ENCODE measurements around the gene STIM1. TPM values are rescaled to one million over a fixed set of nuclear protein-coding genes. Genes with fewer than 3 reads are reported as not detected.
"Not testable (repeated sequence)": the region's sequence is repeated elsewhere in the genome, so short reads cannot be mapped to it uniquely, and the experiment has no call there.

The STIM1 gene
- total RNA-seq, 1 donor from 2014 or later = 21.7 TPM

DNA sequence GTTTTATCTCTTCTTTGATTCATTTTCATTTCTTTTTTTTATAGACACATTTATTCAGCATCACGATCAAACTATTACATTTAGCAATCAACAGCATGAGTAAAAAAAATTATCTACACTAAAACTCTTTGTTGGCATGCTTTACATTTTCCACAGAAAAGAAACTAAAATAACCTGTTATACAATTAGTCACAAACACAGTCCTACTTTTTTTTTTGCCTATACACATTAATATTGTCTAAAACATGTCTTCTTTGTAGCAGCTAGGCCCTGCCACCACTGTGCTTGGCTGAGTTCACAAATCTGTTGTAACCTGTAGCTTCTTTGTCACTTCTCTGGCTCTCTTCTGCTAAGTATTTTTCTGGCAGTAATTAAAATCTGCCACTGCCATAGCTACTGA is 117.0 kb downstream of the STIM1 start:
- no peak for DNase-seq (ENCODE audit: low spot score)

DNA sequence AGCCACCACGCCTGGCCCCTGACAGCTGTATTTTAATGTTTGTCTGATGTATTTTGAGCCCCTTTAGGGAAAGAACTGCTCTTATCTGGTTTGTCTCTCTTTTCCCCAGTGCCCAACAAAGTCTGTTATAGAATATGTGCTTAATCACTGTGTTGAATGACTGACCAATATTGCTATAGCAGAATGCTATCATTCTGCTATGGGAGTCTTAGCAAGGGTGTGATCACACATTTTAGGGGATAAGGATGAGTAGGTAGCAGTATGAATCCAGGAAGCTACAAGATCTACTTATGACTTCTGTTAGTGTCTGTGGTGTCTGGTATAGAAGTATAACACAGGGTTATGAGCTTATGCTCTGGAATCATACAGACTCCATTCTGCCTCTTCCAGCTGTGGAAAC is 121.6 kb downstream of the STIM1 start:
- DNase-seq (ENCODE audit: low spot score) = no peak

DNA sequence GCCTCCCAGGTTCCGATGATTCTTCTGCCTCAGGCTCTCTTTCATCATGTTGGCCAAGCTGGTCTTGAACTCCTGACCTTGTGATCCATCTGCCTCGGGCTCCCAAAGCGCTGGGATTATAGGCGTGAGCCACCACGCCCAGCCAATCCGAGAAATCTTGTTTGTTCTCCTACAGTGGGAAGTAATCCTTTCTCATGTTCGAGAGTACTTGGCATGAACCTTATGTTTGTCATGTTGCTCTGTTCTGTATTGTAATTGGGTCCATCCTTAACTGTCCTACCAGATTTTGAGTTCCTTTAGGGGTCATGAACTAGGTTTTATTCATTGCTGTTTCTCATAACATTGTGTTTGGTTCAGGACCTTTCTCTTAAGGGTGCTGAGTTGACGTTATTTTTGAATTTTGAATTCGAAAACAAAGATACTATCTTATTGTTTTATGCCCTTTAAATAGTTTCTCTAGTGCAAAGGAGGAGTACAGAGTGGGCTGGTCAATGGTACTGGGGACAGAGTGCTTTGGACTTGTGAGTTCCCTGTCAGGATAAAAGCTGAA is 125.7 kb downstream of the STIM1 start:
- DNase-seq (ENCODE audit: low spot score) = no peak

DNA sequence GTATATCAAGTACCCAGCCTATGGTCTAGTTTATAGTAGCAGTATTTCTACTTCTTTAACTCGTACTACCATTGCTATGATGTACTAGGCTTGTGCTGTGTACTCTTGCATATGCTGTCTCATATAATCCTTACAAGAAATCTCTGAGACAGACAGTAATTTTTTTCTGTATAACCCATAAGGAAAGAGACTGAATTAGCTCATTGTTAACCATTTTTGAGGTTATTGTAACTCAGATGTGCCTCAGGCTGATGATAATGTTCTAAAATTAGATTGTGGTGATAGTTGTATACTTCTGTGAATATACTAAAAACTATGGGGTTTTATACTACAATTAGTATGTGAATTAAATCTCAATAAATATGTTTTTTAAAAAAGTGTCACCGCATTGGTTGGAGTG is 127.0 kb downstream of the STIM1 start:
- DNase-seq (ENCODE audit: low spot score) = no peak

DNA sequence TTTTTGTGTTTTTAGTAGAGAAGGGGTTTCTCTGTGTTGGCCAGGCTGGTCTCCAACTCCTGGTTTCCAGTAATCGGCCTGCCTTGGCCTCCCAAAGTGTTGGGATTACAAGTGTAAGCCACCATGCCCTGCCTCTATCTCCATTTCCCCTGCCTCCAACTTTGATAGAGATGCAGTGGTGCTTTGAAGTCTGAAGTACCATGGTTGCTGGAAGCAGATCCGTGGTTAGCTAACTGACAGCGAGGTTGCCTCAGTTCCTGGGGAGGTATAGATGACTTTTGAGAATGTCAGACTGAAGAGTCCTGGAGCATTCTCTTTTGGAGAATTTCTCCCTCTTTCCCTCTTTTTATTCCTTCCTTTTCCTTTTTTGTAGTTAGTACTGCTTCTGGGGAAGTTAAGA is 127.6 kb downstream of the STIM1 start:
- DNase-seq (ENCODE audit: low spot score) = no peak

DNA sequence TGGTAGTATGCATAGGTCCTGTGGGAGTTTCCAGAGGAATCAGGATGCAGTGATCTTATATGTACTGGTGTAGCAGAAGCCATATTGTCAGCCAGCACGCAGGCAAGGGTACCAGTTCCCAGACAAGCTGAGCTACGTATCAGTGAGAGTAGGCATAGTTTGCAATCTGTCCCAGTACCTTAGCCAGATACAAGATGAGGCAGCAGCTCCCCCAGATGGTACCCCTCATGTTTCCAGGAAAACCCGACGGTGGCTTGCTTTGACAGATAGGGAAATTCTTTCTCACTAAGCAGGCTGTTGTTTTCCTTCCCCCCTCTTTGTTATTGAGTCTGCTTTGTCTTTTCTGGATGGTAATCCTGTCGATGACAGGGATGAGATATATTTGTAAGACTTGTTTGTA is 129.4 kb downstream of the STIM1 start:
- DNase-seq (ENCODE audit: low spot score) = peak; percentile 23

DNA sequence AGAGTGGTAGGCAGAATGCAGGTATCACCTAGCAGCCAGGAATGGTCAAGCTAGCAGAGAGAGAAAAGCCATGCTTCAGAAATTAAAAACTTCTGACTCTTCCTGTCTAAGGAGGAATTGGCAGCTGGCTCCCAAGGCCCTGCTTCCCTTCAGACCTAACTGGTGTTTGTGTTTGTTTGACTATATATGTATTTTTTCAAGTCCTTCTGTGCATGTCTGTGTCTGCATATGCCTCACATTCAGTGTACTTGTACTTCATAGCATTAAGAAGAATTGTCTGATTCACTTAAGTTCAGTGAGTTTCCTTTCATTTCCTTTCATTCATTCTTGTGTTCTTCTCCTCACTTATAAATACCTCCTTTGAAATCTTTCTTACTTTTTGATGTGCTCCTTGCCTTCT is 130.2 kb downstream of the STIM1 start:
- no peak for DNase-seq (ENCODE audit: low spot score)

DNA sequence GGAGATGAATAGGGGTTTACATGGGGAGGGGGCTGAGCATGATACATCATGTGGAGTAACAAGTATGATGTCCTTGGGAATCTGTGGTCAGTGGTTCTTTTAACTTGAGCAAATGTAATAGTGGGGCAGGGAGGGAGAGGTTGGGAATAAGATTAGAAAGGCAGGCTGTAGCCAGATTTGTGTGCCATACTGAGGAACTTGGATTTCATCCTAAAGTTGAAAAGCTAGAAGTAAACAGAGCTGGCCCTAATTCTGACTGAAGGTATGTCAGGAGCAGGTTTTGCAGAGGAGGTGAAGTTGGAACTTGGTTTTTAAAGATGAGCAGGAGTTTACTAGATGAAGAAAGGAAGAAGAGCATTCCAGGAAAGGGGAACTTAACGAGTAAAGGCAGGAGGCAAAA is 130.8 kb downstream of the STIM1 start:
- no peak for DNase-seq (ENCODE audit: low spot score)

DNA sequence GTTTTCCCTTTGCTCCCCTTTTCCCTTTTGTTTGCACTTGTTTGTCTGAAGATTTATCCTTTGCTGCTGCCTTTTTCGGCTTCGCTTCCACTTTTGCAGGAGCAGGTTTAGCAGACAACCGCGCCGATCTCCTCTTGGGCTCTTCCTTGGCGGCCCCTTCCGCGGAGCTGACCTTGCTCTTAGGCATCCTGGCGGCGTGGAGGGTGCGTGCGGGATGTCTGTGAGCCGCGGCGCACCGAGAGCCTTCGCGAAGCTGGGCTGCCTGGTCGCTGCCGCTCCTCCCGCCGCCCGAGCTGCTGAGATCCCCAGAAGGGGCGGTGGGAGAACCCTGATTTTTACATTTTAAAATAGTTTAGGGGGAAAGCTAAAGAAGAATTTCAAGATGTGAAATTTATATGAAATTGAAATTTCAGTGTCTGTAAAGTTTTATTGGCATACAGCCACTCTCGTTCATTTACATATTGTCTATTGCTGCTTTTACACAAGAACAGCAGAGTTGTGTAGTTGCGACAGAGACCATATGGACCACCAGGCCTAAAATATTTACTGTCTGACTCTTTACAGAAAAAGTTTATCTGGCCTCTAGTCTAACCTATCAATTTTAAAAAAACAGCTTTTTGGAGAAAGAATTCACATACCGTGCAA is 133.9 kb downstream of the STIM1 start:
- peak; percentile 13 for DNase-seq (ENCODE audit: low spot score)

DNA sequence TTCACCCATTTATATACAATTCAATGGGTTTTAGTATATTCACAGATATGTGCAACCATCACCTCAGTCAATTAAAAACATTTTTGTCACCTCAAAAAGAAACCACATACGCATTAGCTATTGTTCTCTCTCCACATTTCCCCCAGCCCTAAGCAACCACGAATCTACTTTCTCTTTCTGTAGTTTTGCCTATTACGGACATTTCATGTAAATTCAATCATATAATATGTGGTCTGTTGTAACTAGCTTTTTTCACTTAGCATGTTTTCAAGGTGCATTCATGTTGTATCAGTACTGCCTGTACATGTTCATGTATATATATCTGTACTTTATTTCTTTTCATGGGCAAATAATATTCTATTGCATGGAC is 134.4 kb downstream of the STIM1 start:
- no peak for DNase-seq (ENCODE audit: low spot score)

DNA sequence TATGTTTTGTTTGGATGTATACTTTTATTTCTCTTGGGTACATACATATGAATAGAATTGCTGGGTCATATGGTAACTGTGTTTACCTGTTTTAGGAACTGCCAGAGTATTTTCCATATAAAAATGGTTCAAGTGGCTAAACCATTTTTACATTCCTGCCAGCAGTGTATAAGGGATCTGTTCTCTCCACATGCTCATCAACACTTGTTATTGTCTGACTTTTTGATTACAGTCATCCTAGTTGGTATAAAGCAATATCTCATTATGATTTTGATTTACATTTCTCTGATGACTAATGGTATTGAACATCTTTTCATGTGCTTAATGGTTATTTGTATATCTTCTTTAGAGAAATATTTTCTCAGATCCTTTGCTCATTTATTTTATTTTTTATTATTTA is 134.9 kb downstream of the STIM1 start:
- DNase-seq (ENCODE audit: low spot score) = no peak

DNA sequence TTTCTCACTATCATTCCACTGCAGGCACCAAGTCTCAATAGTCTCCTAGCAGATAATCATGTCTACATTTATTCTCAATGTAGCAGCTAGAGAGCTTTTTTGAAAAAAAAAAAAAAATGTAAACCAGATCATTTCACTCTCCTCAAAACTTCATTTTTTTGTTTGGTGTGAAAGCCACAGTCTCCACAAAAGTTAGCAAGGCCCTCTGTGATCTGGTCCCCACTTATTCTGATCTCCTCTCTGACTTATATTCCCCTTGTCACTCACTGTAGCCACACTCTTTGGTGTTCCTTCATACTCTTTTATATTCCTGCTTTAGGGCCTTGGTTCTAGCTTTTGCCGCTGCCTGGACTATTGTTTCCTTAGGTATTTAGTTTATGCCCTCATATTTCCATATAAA is 137.5 kb downstream of the STIM1 start:
- no peak for DNase-seq (ENCODE audit: low spot score)

DNA sequence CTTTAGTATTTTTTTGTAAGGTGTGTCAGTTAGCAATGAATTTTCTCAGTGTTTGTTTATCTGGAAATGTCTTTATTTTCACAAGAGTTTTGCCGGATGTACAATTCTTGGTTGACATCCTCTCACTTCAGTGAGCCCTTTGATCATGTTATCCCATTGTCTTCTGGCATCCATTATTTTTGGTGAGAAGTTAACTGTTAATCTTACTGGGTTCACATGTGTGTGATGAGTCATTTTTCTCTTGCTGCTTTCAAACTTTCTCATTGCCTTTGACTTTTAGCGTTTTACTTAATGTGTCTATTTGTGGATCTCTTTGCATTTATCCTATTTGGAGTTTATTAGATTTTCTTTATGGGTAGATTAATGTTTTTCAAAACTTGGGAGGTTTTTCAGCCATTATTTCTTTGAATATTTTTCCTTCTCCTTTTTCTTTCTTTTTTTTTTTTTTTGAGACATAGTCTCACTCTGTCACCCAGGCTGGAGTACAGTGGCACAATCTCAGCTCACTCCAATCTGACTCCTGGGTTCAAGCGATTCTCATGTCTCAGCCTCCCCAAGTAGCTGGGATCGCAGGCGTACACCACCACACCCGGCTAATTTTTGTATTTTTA is 138.7 kb downstream of the STIM1 start:
- DNase-seq (ENCODE audit: low spot score) = no peak

DNA sequence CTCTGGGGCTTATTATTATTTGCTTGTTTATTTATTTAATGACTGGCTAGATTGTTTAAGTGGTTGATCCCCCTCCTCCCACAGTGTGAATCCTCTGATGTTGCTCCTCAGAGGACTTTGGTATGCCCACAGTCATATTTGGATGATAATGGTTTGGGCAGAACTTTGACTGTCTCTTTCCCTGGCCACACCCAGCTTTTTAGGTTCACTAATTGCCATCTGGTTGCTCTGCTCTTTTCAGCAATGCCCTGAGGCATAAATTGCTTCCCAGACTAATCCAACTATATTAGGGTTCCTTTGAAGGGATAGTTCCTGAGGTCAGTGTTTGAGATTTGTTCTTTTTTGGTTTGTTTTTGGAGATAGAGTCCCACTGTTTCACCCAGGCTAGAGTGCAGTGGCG is 139.8 kb downstream of the STIM1 start:
- no peak for DNase-seq (ENCODE audit: low spot score)

DNA sequence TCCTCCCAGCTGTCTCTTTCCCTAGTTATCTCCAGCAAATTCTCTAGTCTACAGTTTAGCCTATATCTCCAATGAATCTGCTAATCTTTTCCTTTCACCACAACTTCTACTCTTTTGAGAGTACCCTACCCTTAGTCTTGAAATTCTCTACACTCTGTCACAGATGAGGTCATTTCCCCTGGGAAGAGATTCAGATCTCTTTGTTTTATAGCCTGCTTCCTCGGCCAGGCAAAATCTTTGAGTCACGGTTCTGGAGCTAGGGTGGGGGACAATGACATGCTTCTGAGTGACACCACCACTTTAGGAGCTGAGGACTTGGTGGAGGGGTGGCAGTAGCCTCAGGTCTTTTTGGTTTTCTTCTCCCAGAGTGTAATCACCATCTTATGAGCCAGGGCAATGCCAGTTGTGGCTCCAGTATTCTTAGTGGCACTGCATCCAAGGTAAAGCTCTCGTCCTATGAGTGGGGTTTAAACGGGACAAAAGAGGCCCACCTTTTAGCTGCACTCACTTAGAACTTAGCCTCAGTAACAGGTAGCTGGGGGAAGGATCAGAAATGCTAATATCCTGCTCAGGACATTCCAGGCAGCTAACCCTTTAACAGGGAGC is 140.6 kb downstream of the STIM1 start:
- peak; percentile 24 for DNase-seq (ENCODE audit: low spot score)

DNA sequence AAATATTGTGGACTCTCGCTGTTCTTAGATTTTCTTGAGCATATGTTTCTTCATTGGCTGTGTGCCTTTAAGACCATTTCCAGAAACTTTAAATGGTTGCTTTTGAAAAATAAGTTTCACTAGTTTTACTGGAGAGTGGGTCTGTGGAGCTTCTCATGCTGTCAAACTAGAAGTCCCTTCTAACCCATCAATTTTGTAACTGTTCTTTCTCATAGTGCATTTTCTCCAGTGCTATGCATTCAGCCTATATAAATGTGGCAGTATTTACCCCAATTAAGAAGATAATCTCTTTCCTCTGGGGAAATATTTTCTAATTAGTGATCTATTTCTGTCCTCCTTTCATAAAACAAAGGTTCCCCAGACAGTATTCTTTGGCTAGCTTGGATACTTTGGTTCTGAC is 141.2 kb downstream of the STIM1 start:
- peak; percentile 27 for DNase-seq (ENCODE audit: low spot score)

DNA sequence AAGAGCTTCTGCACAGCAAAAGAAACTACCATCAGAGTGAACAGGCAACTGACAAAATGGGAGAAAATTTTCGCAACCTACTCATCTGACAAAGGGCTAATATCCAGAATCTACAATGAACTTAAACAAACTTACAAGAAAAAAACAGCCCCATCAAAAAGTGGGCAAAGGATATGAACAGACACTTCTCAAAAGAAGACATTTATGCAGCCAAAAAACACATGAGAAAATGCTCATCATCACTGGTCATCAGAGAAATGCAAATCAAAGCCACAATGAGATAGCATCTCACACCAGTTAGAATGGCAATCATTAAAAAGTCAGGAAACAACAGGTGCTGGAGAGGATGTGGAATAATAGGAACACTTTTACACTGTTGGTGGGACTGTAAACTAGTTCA is 149.3 kb downstream of the STIM1 start:
- not testable (repeated sequence) for DNase-seq (ENCODE audit: low spot score)

DNA sequence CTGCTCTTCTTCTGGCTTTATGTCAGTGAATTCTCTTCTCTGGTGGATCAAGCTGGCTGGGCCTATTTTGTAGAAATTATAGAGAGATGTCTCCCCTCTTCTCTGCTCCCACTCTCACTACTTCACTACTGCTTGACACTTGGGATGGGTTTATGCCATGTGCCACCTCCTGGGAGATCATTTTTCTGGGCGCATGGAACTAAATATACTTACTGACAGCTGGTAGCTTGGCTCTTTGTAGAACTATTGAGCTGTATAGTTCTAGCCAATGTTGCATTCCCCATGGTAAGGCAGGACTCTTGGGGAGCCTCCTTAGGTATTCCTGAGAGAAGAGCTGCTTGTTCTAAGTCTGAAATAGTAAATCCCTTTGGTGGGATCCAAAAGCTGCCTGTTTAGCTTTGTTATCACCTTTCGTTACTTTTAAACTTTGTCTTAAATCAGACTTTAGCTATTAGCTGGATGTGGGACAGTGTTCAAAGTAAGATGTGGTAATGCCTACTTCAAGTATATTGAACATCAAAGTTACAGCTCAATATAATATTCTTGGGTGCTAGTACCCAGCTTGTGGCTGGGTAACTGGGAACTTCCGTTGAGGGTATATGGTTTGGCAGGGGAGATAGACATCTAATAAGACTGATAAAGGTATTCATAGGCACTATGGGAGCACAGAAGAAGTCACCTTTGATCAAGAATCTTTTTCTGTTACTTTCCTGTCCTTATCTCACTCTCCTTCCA is 151.6 kb downstream of the STIM1 start:
- no peak for DNase-seq (ENCODE audit: low spot score)

DNA sequence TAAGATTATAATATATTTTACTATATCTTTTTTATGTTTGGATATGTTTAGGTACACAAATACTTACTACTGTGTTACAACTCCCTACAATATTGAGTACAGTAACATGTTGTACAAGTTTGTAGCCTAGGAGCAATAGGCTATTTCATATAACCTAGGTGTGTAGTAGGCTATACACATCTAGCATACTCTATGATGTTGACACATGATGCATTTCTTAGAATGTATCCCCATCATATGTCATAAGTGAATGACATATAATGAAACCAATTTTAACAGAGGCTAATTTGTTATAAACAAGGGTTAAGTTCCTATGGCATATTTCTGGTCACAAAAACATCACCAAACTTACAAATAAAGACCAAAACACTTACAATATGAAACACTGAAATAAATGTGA is 152.7 kb downstream of the STIM1 start:
- no peak for DNase-seq (ENCODE audit: low spot score)

DNA sequence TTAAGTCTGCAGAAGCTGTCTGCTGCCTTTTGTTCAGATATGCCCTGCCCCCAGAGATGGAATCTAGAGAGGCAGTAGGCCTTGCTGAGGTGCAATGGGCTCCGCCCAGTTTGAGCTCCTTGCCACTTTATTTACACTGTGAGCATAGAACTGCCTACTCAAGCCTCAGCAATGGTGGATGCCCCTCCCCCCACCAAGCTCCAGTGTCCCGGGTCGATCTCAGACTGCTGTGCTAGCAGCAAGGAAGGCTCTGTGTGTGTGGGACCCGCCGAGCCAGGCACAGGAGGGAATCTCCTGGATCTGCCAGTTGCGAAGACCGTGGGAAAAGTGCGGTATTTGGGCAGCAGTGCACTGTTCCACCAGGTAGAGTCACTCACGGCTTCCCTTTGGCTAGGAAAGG is 161.1 kb downstream of the STIM1 start:
- not testable (repeated sequence) for DNase-seq (ENCODE audit: low spot score)

DNA sequence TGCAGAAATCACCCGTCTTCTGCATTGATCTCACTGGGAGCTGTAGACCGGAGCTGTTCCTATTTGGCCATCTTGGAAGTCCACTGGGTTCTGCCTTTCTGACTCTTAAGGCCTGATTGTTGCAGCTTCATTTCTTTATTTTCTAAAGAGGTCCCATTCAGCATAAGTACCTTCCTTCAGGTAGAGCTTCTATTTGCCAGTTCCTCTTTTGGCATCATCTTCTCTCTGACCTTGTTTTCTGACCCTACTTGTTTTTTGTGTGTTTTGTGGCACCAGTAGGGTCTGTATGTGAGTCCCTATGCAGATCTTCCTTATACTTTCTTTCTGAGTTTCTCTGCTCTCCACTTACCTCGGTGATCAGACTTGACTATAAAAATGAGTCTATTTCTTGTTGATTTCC is 161.7 kb downstream of the STIM1 start:
- DNase-seq (ENCODE audit: low spot score) = no peak

DNA sequence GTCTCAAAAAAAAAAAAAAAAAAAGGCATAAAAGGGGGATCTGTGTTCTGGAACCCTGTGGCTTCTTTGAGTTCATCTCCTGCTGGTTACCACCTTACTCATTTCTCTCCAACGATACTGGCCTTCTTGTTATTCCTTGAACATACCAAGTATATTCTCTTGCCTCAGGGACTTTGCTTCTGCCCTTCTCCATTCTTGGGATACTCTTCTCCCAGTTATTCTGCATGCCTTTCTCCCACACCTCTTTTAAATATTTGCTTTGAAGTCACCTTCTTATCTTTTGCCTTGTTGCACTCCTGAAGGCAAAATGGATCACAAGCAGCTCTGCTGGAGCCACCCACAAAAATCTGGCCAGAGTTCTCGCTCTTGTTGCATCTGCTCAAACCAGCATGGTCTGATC is 163.2 kb downstream of the STIM1 start:
- peak; percentile 29 for DNase-seq (ENCODE audit: low spot score)

DNA sequence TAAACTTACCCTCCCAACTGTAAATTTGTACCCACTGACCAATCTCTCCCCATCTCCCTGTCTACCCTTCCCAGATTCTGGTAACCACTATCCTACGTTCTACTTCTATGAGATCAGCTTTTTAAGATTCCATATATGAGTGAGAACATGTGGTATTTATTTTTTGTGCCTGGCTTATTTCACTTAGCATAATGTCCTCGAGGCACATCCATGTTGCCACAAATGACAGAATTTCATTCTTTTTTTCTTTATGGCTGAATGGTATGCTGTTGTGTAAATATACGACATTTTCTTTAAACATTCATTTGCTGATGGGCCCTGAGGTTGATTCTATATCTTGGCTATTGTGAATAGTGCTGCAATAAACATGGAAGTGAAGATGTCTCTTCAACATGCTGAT is 164.4 kb downstream of the STIM1 start:
- peak; percentile 56 for DNase-seq (ENCODE audit: low spot score)

Measured in umbilical cord (tissue), 2 donors.